ENCODE results near the gene ZDHHC14.

Gene ZDHHC14

DNA sequence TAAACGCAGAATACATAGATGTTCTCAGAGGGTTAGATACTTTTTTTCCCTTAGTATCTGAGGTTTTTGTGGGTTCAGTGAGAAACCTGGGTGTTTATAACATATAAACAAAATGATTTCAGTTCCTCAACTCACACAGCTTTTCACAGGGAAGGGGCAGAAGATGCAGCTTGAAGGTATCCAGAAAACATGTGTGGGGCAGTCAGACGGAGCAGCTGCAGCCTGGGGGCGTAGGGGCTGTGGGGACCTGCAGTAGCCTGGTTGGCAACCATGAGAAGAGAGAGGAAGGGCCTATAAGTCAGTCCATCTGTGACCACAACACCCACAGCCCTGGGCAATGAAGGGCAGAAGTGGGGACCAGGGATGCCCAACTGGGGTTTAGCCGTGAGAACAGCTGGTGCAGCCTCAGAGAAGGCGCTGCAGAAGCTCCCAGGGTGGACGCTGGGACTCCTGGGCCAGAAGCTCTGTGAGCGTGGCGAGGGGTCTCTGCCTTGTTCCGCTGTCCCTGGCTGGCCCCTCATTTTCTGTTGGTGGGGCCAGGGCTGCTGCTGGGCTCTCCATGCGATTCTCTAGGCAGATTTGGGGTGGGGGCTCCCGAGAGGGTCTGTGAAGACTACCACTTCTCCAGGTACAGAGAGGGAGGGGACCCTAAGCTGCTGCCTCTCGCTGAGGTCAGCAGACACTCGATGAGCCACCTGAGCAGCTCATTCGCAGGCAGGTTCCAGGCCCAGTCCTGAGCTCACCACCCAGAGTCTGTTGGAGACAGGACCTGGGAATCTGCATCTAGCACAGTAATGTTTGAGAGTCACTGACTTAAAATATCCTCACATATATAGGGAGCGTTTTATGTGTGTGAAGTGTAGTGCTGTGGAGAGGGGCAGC, 181.2 kb downstream of the ZDHHC14 start:
- no peak overlapping the region for H3K27ac ChIP-seq
- TF ChIP-seq, protein P1, sequence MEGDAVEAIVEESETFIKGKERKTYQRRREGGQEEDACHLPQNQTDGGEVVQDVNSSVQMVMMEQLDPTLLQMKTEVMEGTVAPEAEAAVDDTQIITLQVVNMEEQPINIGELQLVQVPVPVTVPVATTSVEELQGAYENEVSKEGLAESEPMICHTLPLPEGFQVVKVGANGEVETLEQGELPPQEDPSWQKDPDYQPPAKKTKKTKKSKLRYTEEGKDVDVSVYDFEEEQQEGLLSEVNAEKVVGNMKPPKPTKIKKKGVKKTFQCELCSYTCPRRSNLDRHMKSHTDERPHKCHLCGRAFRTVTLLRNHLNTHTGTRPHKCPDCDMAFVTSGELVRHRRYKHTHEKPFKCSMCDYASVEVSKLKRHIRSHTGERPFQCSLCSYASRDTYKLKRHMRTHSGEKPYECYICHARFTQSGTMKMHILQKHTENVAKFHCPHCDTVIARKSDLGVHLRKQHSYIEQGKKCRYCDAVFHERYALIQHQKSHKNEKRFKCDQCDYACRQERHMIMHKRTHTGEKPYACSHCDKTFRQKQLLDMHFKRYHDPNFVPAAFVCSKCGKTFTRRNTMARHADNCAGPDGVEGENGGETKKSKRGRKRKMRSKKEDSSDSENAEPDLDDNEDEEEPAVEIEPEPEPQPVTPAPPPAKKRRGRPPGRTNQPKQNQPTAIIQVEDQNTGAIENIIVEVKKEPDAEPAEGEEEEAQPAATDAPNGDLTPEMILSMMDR (IDR thresholded peaks at IDR 0.05), result no peak
- no peak for TF ChIP-seq ZFX (IDR thresholded peaks at IDR 0.05; ENCODE audit: borderline replicate concordance)

DNA sequence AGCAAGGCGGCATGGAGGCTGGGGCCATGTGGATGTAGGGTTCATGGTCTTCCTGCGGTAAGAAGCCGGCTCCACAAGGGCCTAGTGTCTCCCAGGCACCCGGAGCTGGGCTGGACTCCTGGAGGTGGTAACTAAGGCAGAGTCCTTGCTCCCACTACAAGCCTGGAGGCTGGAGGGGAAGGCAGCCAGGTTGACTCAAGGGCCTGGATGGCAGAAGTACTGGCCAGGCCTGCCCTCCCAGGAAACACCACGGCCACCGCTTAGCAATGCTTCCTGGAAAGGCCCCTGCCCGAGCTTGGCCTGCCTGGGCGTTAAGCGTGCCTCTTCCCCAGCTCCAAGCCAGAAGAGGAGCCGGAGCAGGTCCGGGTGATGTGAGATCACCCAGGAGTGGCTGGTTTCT, 182.0 kb downstream of the ZDHHC14 start:
- TF ChIP-seq ZFX (IDR thresholded peaks at IDR 0.05; ENCODE audit: borderline replicate concordance), result no peak
- TF ChIP-seq, protein P1 (IDR thresholded peaks at IDR 0.05), result no peak
- no peak overlapping the region for H3K27ac ChIP-seq

DNA sequence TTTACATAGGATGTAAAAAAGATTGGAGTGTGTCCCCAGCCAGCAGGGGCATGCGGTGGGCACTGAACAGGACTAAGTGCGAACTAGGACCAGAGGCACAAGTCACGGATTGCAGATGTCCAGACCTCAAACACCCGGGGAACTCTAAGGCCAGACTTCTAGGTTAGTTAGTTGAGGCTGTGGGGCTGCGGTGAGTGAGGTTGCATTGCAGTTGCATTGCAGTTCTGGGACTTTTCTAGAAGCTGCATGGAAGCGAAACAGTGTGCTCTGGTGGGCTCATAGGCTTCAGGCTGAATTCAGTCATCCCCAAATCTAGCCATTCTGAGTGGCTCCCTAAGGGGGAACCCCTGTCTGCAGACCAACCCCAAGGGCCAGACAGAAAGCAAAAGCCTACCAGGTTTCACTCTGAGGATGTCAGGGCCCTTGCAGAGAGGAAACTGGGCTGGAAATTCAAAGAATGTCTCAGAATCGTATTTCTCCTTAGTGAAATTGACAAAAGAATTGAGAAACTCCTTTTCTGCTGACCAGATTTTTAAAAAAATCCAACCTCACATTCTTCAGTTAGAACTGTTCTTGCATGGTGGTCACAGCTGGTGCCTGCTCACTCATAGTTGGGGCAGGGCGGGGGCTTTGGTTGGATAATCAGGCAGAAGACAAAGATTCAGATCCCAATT, 182.8 kb downstream of the ZDHHC14 start:
- no peak for TF ChIP-seq ZFX (IDR thresholded peaks at IDR 0.05; ENCODE audit: borderline replicate concordance)
- TF ChIP-seq, protein P1 (IDR thresholded peaks at IDR 0.05), result no peak
- H3K27ac ChIP-seq, result no peak overlapping the region

DNA sequence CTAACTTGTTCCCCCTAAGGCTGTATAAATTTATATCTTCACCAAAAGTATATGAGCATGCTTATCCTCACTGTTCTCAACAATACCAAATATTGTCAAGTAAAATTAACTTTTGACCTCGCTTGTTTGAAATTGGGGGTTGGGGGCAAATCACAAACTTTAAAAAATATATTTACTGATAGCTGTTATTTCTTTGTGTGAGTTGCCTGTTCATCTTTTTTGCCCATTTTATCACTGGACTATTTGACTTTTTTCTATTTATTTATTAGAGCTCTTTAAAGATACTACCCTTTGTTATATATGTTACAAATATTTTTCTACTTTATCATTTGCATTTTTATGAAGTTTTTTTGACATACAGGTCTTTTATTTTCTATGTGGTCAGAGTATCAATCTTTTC, 187.7 kb downstream of the ZDHHC14 start:
- no peak for TF ChIP-seq ZFX (IDR thresholded peaks at IDR 0.05; ENCODE audit: borderline replicate concordance)
- TF ChIP-seq, protein P1 (IDR thresholded peaks at IDR 0.05), result no peak
- no peak overlapping the region for H3K27ac ChIP-seq

DNA sequence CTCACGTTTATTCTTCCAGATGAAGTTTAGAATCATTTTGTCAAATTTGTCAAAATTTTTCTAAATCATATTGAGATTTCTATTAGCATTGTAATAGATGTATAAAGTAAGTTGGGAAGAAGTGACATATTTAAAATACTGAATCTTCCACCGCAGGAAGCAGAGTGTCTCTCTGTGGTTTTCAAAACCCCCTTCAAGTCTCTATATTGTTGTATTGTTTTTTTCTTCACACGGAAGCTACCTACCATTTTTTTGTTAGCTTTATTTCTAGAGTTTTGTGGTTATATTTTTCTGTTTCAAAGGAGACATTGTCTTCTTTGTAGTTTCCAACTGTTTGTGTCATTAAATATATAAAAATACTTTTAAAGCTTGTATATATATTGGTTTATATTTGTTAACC, 188.6 kb downstream of the ZDHHC14 start:
- H3K27ac ChIP-seq, result no peak overlapping the region
- TF ChIP-seq, protein P1 (IDR thresholded peaks at IDR 0.05), result no peak
- no peak for TF ChIP-seq ZFX (IDR thresholded peaks at IDR 0.05; ENCODE audit: borderline replicate concordance)

DNA sequence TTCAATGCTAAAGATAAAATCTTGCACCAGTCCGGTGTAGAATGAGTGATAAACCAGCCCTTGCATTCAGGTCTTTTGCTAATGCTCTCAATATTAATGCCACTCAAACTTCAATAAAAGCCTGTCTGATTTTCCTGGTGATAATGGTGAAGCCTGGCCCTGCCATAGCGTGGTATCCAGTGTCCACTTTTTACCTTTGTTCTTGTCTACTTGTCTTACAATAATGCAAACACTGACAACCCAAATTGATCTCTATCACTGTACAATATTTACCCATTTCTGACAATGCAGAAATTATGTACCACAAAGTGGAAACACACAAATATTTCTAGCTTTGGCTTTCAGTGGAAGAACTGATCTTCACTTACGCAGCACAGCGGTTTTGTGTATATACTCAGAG, 189.1 kb downstream of the ZDHHC14 start:
- no peak for TF ChIP-seq ZFX (IDR thresholded peaks at IDR 0.05; ENCODE audit: borderline replicate concordance)
- no peak overlapping the region for H3K27ac ChIP-seq

DNA sequence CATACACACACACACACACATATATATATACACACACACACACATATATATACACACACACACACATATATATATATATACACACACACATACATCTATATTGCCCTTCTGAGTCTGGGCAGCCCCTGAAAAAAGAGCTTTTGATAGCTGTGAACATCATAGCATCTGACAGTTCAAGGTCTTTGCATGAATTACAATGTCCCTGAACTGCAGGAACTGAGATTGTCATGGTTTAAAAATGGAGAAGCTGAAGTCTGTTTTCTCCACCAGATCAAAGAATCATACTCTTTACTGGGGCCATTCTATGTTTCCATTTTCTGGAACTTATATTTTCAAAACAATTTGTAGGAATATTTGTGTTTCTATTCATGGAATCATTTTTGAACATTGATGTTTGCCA, 189.8 kb downstream of the ZDHHC14 start:
- TF ChIP-seq, protein P1 (IDR thresholded peaks at IDR 0.05), result no peak
- TF ChIP-seq ZFX (IDR thresholded peaks at IDR 0.05; ENCODE audit: borderline replicate concordance), result no peak
- no peak overlapping the region for H3K27ac ChIP-seq

Data from 22Rv1 (cell line).